ENCODE results near the gene ST3GAL3. TPM values are rescaled to one million over a fixed set of nuclear protein-coding genes. Genes with fewer than 3 reads are reported as not detected.

Gene ST3GAL3
- total RNA-seq, 1 experiment from 2014 or later: 8.3 TPM

DNA sequence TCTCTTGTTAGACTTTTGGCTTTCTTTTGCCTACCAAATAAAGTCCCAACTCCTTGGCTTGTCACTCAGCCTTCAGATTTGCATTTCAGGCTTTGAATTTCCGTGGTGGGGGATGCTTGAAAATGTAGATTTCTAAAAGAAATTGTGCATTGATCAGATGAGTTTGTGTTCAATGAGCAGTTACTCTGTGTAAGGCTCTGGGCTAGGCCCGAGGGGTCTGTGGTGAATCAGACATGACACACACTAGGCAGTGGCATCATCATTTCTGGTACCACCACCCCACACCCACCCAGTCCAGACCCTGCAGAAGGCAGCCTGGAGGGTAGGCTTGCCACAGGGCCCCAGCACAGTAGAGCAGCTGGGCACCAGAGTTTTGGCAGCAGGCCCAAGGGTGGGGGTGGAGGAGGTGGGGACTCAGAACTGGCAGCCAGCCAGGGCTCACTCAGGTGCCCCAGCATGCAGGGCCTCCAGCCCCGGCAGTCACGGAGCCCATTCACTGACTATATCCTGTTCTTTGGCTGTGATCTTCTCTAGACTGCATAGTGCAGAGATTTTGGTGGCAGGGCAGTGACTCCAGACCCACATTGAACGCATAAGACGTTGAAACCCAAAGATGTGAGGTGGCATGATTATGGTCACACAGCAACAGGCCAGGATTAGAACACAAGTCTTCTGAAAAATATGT, 129.1 kb downstream of the ST3GAL3 start:
- Histone ChIP-seq H3K9ac (ENCODE audit: extremely low read depth, insufficient read length, low read length) (no peak overlapping the region), H3K79me2 (ENCODE audit: insufficient read depth, low read length) (no peaks in the 10 kb centered on the region), H4K8ac (replicated peaks; ENCODE audit: insufficient read length, low read depth, low read length) (no peak overlapping the region), H2BK20ac (ENCODE audit: low read depth, low read length, poor library complexity, severe bottlenecking) (no peak overlapping the region), H3K27me3 (ENCODE audit: insufficient read depth, low read length) (no peaks in the 10 kb centered on the region), H3K4ac (ENCODE audit: low read depth, low read length) (no peak overlapping the region), H3K23ac (ENCODE audit: insufficient read length, low read depth, low read length) (no peak overlapping the region), H4K5ac (ENCODE audit: insufficient read length, low read depth, low read length) (no peak overlapping the region), H3K56ac (ENCODE audit: insufficient read length, low read depth, low read length) (no peak overlapping the region), H2AK5ac (ENCODE audit: insufficient read length, low read length) (no peak overlapping the region), H2BK120ac (ENCODE audit: low read depth, low read length, poor library complexity, severe bottlenecking) (no peak overlapping the region), H3K4me1 (ENCODE audit: insufficient read depth, low read length) (peaks cover 37% of the 10 kb centered on the region), H3T11ph (ENCODE audit: low read length) (no peak overlapping the region), H2BK12ac (ENCODE audit: insufficient read length, low read depth, low read length) (no peak overlapping the region), H3K18ac (ENCODE audit: insufficient read length, low read depth, low read length) (no peak overlapping the region), H3K14ac (ENCODE audit: insufficient read depth, low read length) (peak overlapping the region; percentile 10; the same call in 1 of the 2 replicates), H4K91ac (ENCODE audit: insufficient read length, low read depth, low read length) (no peak overlapping the region), H2BK5ac (ENCODE audit: insufficient read length, low read length) (no peak overlapping the region), H3K9me3 (ENCODE audit: control insufficient read depth, low read depth, low read length) (no peaks in the 10 kb centered on the region), H4K20me1 (ENCODE audit: control insufficient read depth, insufficient read depth, insufficient read length) (no peaks in the 10 kb centered on the region), H3K27ac (ENCODE audit: insufficient read length, low read depth, low read length) (no peak overlapping the region), H3K23me2 (ENCODE audit: insufficient read length, low read depth, low read length, poor library complexity, severe bottlenecking) (no peaks in the 10 kb centered on the region), H2BK15ac (ENCODE audit: low read depth, low read length) (no peak overlapping the region), H3K4me2 (ENCODE audit: insufficient read depth, insufficient read length, low read length) (no peak overlapping the region), H2AFZ (ENCODE audit: low read length) (no peak overlapping the region), H3K79me1 (ENCODE audit: insufficient read depth, low read depth, low read length, poor library complexity, severe bottlenecking) (no peaks in the 10 kb centered on the region)
- no CpG with 5 or more reads among the region's 6 CpGs for WGBS (ENCODE audit: extremely low coverage, insufficient read length, low lambda C conversion rate)
- no peaks in the 10 kb centered on the region for H3K27me3 Mint-ChIP-seq (ENCODE audit: low read depth)
- no peak overlapping the region for H3K27ac Mint-ChIP-seq
- H3K36me3 Mint-ChIP-seq (ENCODE audit: insufficient read depth in 1 of 3, low read depth in 3 of 3): peaks cover 0 to 14% (median 0%) of the 10 kb centered on the region in 3 experiments; a peak in 5 of 7 replicates
- DNase-seq: no peak
- H3K9me3 Mint-ChIP-seq: no peaks in the 10 kb centered on the region; a peak in 1 of 5 replicates
- H3K4me1 Mint-ChIP-seq: peaks cover 83 to 84% of the 10 kb centered on the region in 2 experiments
- TF ChIP-seq, protein P1, sequence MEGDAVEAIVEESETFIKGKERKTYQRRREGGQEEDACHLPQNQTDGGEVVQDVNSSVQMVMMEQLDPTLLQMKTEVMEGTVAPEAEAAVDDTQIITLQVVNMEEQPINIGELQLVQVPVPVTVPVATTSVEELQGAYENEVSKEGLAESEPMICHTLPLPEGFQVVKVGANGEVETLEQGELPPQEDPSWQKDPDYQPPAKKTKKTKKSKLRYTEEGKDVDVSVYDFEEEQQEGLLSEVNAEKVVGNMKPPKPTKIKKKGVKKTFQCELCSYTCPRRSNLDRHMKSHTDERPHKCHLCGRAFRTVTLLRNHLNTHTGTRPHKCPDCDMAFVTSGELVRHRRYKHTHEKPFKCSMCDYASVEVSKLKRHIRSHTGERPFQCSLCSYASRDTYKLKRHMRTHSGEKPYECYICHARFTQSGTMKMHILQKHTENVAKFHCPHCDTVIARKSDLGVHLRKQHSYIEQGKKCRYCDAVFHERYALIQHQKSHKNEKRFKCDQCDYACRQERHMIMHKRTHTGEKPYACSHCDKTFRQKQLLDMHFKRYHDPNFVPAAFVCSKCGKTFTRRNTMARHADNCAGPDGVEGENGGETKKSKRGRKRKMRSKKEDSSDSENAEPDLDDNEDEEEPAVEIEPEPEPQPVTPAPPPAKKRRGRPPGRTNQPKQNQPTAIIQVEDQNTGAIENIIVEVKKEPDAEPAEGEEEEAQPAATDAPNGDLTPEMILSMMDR (conservative IDR thresholded peaks at IDR 0.05): no peak
- H3K4me3 Mint-ChIP-seq: no peak overlapping the region
